Sigmoid colon (tissue), 4 donors: ENCODE results near the gene CGB8.

Source experiments
- CTCF ChIP-seq, 4 experiments: fragments of 450-650 bp in 3 of 4; fragments of 200-600 bp in 1 of 4; IDR thresholded peaks; one replicate each; pipeline ENCODE4 v1.5.1; 2016 to 2019; ENCODE audit warnings: antibody characterized with exemption in 4 of 4, mild to moderate bottlenecking in 3 of 4, moderate library complexity in 2 of 4
- EP300 ChIP-seq, 4 donors: sonication (generic); formaldehyde crosslinking; IDR thresholded peaks; one replicate each; pipeline ENCODE4 v1.6.1; 2017; ENCODE audit warnings: antibody characterized with exemption in 4 of 4
- POLR2A ChIP-seq, 2 donors: fragments of 450-650 bp; IDR thresholded peaks; one replicate each; pipeline ENCODE4 v1.6.1; 2016; ENCODE audit warnings: antibody characterized with exemption in 2 of 2, mild to moderate bottlenecking in 2 of 2, moderate library complexity in 2 of 2
- POLR2AphosphoS5 ChIP-seq, 4 donors: sonication (generic); formaldehyde crosslinking; IDR thresholded peaks; one replicate each; pipeline ENCODE4 v1.6.1; 2017; ENCODE audit warnings: antibody characterized with exemption in 4 of 4

- TF ChIP-seq CTCF (IDR thresholded peaks at IDR 0.05) (no peak), EP300 (IDR thresholded peaks at IDR 0.05) (no peak), POLR2AphosphoS5 (IDR thresholded peaks at IDR 0.05) (no peak), POLR2A (IDR thresholded peaks at IDR 0.05) (no peak)
Measured at GRCh38 chr19:49022116-49022515, 26.8 kb downstream of the CGB8 start.
